Testis (tissue), 2 donors: ENCODE data around the gene SPATA2.

Source experiments
- CTCF ChIP-seq, 3 experiments: fragments of 450-650 bp in 2 of 3; fragments of 200-600 bp in 1 of 3; sonication (generic) in 1 of 3; IDR thresholded peaks; one replicate each; pipeline ENCODE4 v1.5.1; 2016 to 2019; ENCODE audit warnings: antibody characterized with exemption in 3 of 3, mild to moderate bottlenecking in 2 of 3, moderate library complexity in 1 of 3
- POLR2A ChIP-seq: fragments of 450-650 bp; IDR thresholded peaks from one replicate; pipeline ENCODE4 v1.6.1; 2017; ENCODE audit warnings: antibody characterized with exemption, mild to moderate bottlenecking, moderate library complexity

GRCh38 chr20:49938173-49939163 lies 23.1 kb upstream of the SPATA2 start:
- TF ChIP-seq CTCF (IDR thresholded peaks at IDR 0.05) (no peak), POLR2A (no peak)
